AG09309 (cell line): Measurements from ENCODE around the gene TMEM184A.

Experiments used
- DNase-seq: peaks from one replicate; pipeline ENCODE4 v3.0.0-alpha.2; 2010; ENCODE audit warnings: low read depth
- H3K4me3 ChIP-seq: 2 replicates; pipeline ENCODE4 v1.5.1; 2011; ENCODE audit warnings: mild to moderate bottlenecking, low read depth, low read length, moderate library complexity; ENCODE audit not compliant: control insufficient read depth
- TF ChIP-seq, protein P1 (sequence below): IDR thresholded peaks from 2 replicates; pipeline ENCODE4 v1.5.1; 2011; ENCODE audit warnings: mild to moderate bottlenecking, low read depth, low read length, inconsistent platforms; ENCODE audit not compliant: insufficient read depth, control insufficient read depth; ENCODE audit errors: missing control alignments

The TMEM184A gene

DNA sequence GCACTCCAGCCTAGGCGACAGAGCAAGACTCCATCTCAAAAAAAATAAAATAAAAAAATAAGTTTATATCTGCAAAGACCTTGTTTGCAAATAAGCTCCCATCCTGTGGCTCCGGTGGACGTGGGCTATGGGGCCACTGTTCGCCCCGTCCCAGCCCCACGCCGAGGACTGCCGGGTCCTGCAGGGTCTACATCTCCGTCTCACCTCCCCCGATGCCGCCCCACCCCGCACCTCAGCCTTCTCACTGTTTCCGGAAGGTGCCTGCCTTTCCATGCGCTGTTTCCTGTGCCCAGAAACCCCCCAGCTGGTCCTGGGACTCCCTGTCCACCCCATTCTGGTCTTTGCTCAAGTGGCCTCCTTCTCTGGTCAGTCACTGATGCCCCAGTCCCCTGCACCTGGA lies 46.8 kb downstream of the TMEM184A start:
- TF ChIP-seq, protein P1, sequence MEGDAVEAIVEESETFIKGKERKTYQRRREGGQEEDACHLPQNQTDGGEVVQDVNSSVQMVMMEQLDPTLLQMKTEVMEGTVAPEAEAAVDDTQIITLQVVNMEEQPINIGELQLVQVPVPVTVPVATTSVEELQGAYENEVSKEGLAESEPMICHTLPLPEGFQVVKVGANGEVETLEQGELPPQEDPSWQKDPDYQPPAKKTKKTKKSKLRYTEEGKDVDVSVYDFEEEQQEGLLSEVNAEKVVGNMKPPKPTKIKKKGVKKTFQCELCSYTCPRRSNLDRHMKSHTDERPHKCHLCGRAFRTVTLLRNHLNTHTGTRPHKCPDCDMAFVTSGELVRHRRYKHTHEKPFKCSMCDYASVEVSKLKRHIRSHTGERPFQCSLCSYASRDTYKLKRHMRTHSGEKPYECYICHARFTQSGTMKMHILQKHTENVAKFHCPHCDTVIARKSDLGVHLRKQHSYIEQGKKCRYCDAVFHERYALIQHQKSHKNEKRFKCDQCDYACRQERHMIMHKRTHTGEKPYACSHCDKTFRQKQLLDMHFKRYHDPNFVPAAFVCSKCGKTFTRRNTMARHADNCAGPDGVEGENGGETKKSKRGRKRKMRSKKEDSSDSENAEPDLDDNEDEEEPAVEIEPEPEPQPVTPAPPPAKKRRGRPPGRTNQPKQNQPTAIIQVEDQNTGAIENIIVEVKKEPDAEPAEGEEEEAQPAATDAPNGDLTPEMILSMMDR = no peak
- no peak for DNase-seq
- no peak overlapping the region for H3K4me3 ChIP-seq

DNA sequence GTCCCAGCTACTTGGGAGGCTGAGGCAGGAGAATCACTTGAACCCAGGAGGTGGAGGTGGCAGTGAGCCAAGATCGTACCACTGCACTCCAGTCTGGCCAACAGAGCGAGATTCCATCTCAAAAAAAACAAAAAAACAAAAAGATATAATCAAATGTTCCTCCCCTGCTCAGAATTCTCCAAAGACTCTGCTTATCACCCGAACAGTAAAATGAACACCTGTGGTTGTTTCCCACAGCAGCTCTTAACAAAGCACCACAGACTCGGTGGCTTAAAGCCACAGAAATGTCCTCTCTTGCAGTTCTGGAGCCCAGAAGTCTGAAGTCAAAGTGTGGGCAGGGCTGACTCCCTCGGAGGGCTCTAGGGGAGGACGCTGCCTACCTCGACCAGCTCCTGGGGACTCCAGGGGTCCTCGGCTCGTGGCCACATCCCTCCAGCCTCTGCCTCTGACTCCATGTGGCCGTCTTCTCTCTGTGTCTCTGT lies 47.7 kb downstream of the TMEM184A start:
- H3K4me3 ChIP-seq = no peak overlapping the region
- no peak for DNase-seq
- TF ChIP-seq, protein P1 = no peak

DNA sequence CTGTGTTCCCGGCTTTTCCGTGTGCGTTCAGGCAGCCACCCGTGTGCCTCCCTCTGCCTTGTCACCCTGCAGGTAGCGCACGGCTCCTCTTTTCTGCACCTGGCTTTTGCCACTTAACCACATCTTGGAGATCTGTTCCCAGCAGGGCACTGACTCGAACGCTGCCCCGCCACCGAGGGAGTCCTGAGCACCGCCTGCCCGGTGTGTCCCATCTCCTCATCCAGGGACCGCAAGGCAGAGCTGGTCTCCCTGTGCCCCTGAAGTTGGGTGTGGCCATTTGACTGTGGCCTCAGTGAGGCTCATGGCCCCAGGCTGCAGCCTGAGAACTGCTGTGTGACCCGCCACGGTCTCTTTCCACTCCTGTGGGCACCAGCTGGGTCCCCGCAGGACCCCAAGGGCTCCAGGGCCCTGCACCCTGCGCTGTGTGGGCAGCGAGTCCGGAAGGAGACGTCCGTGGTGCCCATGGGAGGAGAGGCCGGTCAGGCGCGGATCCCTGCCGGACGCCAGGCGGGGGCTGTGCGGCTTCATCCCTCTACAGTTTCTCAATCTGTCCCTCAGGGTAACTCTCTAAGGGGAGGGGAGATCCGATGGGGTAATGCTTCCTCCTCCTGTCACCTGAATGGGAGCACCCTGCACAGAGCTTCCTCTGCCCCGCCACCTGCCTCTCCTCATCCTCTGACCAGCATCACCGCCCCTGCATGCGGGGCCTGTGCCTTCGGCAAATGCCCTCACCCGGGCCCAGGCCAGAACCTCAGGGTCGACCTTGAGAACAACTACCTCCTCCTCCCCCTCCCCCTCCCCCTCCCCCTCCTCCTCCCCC lies 50.1 kb downstream of the TMEM184A start:
- DNase-seq = no peak
- TF ChIP-seq, protein P1 = no peak
- no peak overlapping the region for H3K4me3 ChIP-seq

DNA sequence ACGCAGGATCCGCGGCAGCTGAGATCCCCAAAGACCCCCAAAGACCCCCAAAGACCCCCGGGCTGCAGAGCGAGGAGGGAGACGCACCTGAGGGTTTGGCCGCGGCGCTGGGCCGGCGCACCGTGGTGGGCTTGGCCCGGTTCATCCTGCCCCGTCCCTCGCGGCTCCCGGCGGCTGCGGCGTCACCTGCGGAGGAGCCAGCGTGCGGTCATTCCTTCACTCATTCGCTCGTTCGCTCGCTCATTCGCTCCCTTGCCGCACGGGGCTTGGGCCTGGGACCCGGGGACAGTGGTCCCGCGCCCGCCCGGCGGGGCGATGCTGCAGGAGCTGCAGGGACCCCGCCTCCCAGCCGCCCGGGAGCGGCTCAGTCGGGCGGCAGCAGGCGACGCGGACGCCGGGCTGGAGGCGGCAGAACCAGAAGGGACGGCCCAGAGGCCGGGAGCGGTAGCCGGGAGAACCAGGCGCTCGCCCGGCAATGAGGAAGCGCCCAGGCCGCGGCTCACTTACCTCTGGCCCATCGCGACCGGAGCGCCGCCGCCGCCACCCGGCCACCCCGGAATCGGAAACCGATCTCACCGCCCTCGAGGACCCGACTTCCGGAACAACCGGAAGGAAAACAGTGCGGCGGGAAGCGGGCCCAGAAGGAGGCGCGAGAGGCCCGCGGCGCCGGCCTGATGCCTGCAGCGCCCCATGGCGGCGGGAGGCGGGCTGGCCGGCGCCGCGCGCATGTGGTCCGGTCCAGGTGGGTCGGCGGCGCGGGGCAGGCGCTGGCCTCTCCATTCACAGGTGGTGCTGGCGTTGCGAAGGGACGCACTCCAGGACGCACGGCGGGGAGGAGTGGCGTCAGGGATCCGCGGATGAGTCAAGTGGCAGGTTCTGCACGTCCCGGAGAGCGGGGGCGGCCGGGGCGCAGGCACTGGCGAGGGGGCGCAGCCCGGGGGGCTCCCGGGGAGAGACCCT lies 51.9 kb downstream of the TMEM184A start, which contains the start of gene INTS1:
TSS of gene INTS1 (minus strand) at position 574 of the 960 bp plus-strand sequence. CDS start at position 145, 429 bp downstream.
- TF ChIP-seq, protein P1 = peak; percentile 58
- H3K4me3 ChIP-seq = peak within 1 kb of the TSS; percentile 97
- DNase-seq = peak; percentile 35

DNA sequence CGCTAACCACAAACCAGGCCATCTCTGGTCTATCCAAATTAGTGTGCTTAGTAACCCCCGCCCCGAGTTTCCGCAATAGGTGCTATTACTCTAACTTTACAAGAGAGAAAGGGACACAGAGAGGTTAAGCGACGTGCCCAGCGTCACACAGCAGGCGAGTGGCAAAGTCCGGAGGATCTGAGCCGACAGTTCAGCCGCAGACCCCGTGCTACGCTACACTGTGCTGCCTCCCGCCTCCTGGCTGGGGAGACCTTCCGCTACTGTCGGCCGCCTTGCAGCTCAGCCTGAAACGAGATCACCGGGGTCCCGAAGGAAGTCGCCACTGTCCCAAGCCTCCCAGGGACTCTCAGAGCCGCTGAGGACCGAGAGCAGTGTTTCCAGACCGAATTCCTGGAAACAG lies 52.6 kb downstream of the TMEM184A start:
- TF ChIP-seq, protein P1 = no peak

DNA sequence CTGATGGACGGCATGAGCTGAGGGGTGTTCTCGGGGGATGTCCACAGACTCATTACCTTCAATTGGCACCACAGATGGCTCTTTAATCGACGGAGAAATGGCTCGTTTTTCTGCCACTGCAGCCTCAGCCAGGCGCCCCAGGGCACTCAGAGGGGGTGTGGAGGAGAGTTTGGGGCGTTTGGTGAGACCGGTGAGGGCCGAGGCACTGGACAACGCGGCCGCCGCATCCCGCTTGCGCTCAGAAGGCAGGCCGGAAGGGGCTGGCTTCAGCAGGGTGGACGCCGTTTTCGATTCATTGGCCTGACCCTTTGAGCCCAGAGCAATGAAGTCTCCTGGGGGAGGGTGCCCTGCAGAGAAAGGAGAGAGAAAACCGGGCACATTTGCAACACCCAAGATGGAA lies 53.2 kb downstream of the TMEM184A start:
- TF ChIP-seq, protein P1 = no peak
- peak overlapping the region; percentile 97 for H3K4me3 ChIP-seq
- no peak for DNase-seq

More for the DNA sequence above, 52.6 kb downstream of the TMEM184A start:
- DNase-seq = no peak
- H3K4me3 ChIP-seq = peak overlapping the region; percentile 97
